SK-N-SH treated with all-trans-retinoic acid at 6 μM for 48 hours (cell line): ENCODE data around the gene ANKRD13A.

Experiments used
- ATAC-seq: fragments of 200-7000 bp; cut with Tn5 transposase; 3 replicates; pipeline ENCODE4 v1.9.1; 2020; ENCODE audit warnings: mild to moderate bottlenecking, moderate library complexity
- BACH2 ChIP-seq: fragments of 250-450 bp; sonication (Bioruptor Pico); IDR thresholded peaks from 2 replicates; pipeline ENCODE4 v1.9.0; 2021; ENCODE audit warnings: mild to moderate bottlenecking, borderline replicate concordance
- CREB5 ChIP-seq: fragments of 250-450 bp; sonication (Bioruptor Pico); IDR thresholded peaks from 2 replicates; pipeline ENCODE4 v1.5.1; 2020; ENCODE audit warnings: low read depth, mild to moderate bottlenecking, moderate library complexity
- CSDC2 ChIP-seq: fragments of 250-450 bp; sonication (Bioruptor Pico); IDR thresholded peaks from 2 replicates; pipeline ENCODE4 v1.5.0; 2020; ENCODE audit warnings: mild to moderate bottlenecking, moderate library complexity
- CSRNP3 ChIP-seq: fragments of 250-450 bp; sonication (Bioruptor Pico); IDR thresholded peaks from 2 replicates; pipeline ENCODE4 v1.5.1; 2021; ENCODE audit warnings: mild to moderate bottlenecking, moderate library complexity
- ESRRG ChIP-seq: fragments of 250-450 bp; sonication (Bioruptor Pico); IDR thresholded peaks from 2 replicates; pipeline ENCODE4 v1.6.1; 2021; ENCODE audit warnings: mild to moderate bottlenecking
- GLIS3 ChIP-seq: fragments of 250-450 bp; sonication (Bioruptor Pico); IDR thresholded peaks from 2 replicates; pipeline ENCODE4 v1.5.0; 2020; ENCODE audit warnings: mild to moderate bottlenecking, moderate library complexity
- OSR1 ChIP-seq: fragments of 250-450 bp; sonication (Bioruptor Pico); IDR thresholded peaks from 2 replicates; pipeline ENCODE4 v1.8.0; 2022; ENCODE audit warnings: moderate library complexity, mild to moderate bottlenecking, inconsistent platforms
- PATZ1 ChIP-seq: fragments of 250-450 bp; sonication (Bioruptor Pico); IDR thresholded peaks from 2 replicates; pipeline ENCODE4 v1.8.0; 2020; ENCODE audit warnings: mild to moderate bottlenecking, moderate library complexity, borderline replicate concordance
- POU6F1 ChIP-seq: fragments of 250-450 bp; sonication (Bioruptor Pico); IDR thresholded peaks from 2 replicates; pipeline ENCODE4 v1.8.0; 2021; ENCODE audit warnings: low read depth, mild to moderate bottlenecking, moderate library complexity, borderline replicate concordance
- PPARA ChIP-seq: fragments of 250-450 bp; sonication (Bioruptor Pico); IDR thresholded peaks from 2 replicates; pipeline ENCODE4 v1.5.0; 2020; ENCODE audit warnings: mild to moderate bottlenecking, borderline replicate concordance
- SNAI2 ChIP-seq: fragments of 250-450 bp; sonication (Bioruptor Pico); IDR thresholded peaks from 2 replicates; pipeline ENCODE4 v1.5.0; 2020; ENCODE audit warnings: mild to moderate bottlenecking, moderate library complexity
- TCF4 ChIP-seq: fragments of 250-450 bp; sonication (Bioruptor Pico); IDR thresholded peaks from 2 replicates; pipeline ENCODE4 v1.8.0; 2021; ENCODE audit warnings: mild to moderate bottlenecking, moderate library complexity, borderline replicate concordance
- TSHZ2 ChIP-seq: fragments of 250-450 bp; sonication (Bioruptor Pico); IDR thresholded peaks from 2 replicates; pipeline ENCODE4 v1.5.0; 2020; ENCODE audit warnings: mild to moderate bottlenecking, moderate library complexity
- ZC3H10 ChIP-seq: fragments of 250-450 bp; sonication (Bioruptor Pico); IDR thresholded peaks from 2 replicates; pipeline ENCODE4 v1.5.1; 2021; ENCODE audit warnings: mild to moderate bottlenecking, moderate library complexity
- ZFP3 ChIP-seq: fragments of 250-450 bp; sonication (Bioruptor Pico); IDR thresholded peaks from 2 replicates; pipeline ENCODE4 v1.5.0; 2020; ENCODE audit warnings: mild to moderate bottlenecking, moderate library complexity
- ZNF565 ChIP-seq: fragments of 450-650 bp; formaldehyde crosslinking; conservative IDR thresholded peaks from 2 replicates; pipeline ENCODE4 v1.5.0; 2020; ENCODE audit warnings: low read depth, mild to moderate bottlenecking, moderate library complexity
- ZNF70 ChIP-seq: fragments of 450-650 bp; formaldehyde crosslinking; IDR thresholded peaks from 2 replicates; pipeline ENCODE4 v1.5.0; 2020; ENCODE audit warnings: mild to moderate bottlenecking, moderate library complexity
- ZNF8 ChIP-seq: fragments of 450-650 bp; formaldehyde crosslinking; IDR thresholded peaks from 2 replicates; pipeline ENCODE4 v1.5.0; 2020; ENCODE audit warnings: mild to moderate bottlenecking, moderate library complexity

The ANKRD13A gene

GRCh38 chr12:110020956-110021355 is 21.7 kb downstream of the ANKRD13A start:
- TF ChIP-seq BACH2 (no peak), TCF4 (CRISPR knock-in tag) (no peak), PATZ1 (no peak), POU6F1 (CRISPR knock-in tag) (no peak), ZNF70 (CRISPR knock-in tag) (no peak), CREB5 (CRISPR knock-in tag) (no peak), TSHZ2 (no peak), GLIS3 (CRISPR knock-in tag) (no peak), OSR1 (CRISPR knock-in tag) (no peak), ZFP3 (CRISPR knock-in tag) (no peak), ZC3H10 (CRISPR knock-in tag) (no peak)
- ATAC-seq, result no peak

GRCh38 chr12:110023059-110023980 is 24.1 kb downstream of the ANKRD13A start:
- TF ChIP-seq POU6F1 (CRISPR knock-in tag) (no peak), CSRNP3 (no peak), TSHZ2 (no peak), OSR1 (CRISPR knock-in tag) (no peak), ZNF8 (CRISPR knock-in tag) (no peak), TCF4 (CRISPR knock-in tag) (no peak), SNAI2 (CRISPR knock-in tag) (no peak), CSDC2 (no peak), ESRRG (CRISPR knock-in tag) (no peak), CREB5 (CRISPR knock-in tag) (no peak), BACH2 (no peak), PPARA (CRISPR knock-in tag) (no peak), ZNF565 (no peak), ZFP3 (CRISPR knock-in tag) (no peak)
- ATAC-seq, result peak; percentile 23
